H9 (cell line): ENCODE measurements around the gene CASTOR1. TPM values are rescaled to one million over a fixed set of nuclear protein-coding genes. Genes with fewer than 3 reads are reported as not detected.

ENCODE experiments used
- DNase-seq: peaks from one replicate; pipeline ENCODE4 v3.0.0-alpha.2; 2017
- H2AFZ ChIP-seq: one replicate; pipeline ENCODE4 v1.6.1; 2013; ENCODE audit warnings: mild to moderate bottlenecking, low read length, control low read depth, moderate library complexity
- H2AK5ac ChIP-seq: 2 replicates; pipeline ENCODE4 v1.6.1; 2013; ENCODE audit warnings: low read length, control low read depth, mixed read lengths; ENCODE audit not compliant: insufficient read length
- H2BK120ac ChIP-seq: one replicate; pipeline ENCODE4 v1.6.1; 2013; ENCODE audit warnings: low read depth, mild to moderate bottlenecking, low read length, control low read depth, inconsistent platforms; ENCODE audit not compliant: poor library complexity, severe bottlenecking
- H2BK12ac ChIP-seq: 2 replicates; pipeline ENCODE4 v1.6.1; 2013; ENCODE audit warnings: low read length, control low read depth, mixed read lengths, low read depth; ENCODE audit not compliant: insufficient read length
- H2BK15ac ChIP-seq: 2 replicates; pipeline ENCODE4 v1.6.1; 2013; ENCODE audit warnings: low read depth, low read length, control low read depth
- H2BK20ac ChIP-seq: one replicate; pipeline ENCODE4 v1.6.1; 2013; ENCODE audit warnings: low read depth, mild to moderate bottlenecking, low read length, control low read depth, inconsistent platforms; ENCODE audit not compliant: poor library complexity, severe bottlenecking
- H2BK5ac ChIP-seq: 2 replicates; pipeline ENCODE4 v1.6.1; 2013; ENCODE audit warnings: low read length, control low read depth, mixed read lengths; ENCODE audit not compliant: insufficient read length
- H3K14ac ChIP-seq: 2 replicates; pipeline ENCODE4 v1.6.1; 2013; ENCODE audit warnings: low read length, control low read depth; ENCODE audit not compliant: insufficient read depth
- H3K18ac ChIP-seq: 2 replicates; pipeline ENCODE4 v1.6.1; 2013; ENCODE audit warnings: low read depth, mild to moderate bottlenecking, mixed read lengths, low read length, control low read depth; ENCODE audit not compliant: insufficient read length
- H3K23ac ChIP-seq: 2 replicates; pipeline ENCODE4 v1.6.1; 2013; ENCODE audit warnings: low read length, control low read depth, mixed read lengths, low read depth; ENCODE audit not compliant: insufficient read length
- H3K23me2 ChIP-seq: 2 replicates; pipeline ENCODE4 v1.6.1; 2013; ENCODE audit warnings: low read depth, mild to moderate bottlenecking, mixed read lengths, low read length, control low read depth; ENCODE audit not compliant: insufficient read length, poor library complexity, severe bottlenecking
- H3K27ac ChIP-seq: 2 replicates; pipeline ENCODE4 v1.5.1; 2013; ENCODE audit warnings: low read length, control low read depth, mixed read lengths, low read depth; ENCODE audit not compliant: insufficient read length
- H3K27me3 ChIP-seq: 2 replicates; pipeline ENCODE4 v1.6.1; 2013; ENCODE audit warnings: low read length, control low read depth, inconsistent platforms; ENCODE audit not compliant: insufficient read depth
- H3K4ac ChIP-seq: 2 replicates; pipeline ENCODE4 v1.6.1; 2013; ENCODE audit warnings: low read depth, mild to moderate bottlenecking, control low read depth, inconsistent platforms, low read length, moderate library complexity
- H3K4me1 ChIP-seq: 2 replicates; pipeline ENCODE4 v1.6.1; 2013; ENCODE audit warnings: low read length, control low read depth, inconsistent platforms; ENCODE audit not compliant: insufficient read depth
- H3K4me2 ChIP-seq: 2 replicates; pipeline ENCODE4 v1.6.1; 2013; ENCODE audit warnings: low read length, control low read depth, mixed read lengths; ENCODE audit not compliant: insufficient read length, insufficient read depth
- H3K56ac ChIP-seq: 2 replicates; pipeline ENCODE4 v1.6.1; 2013; ENCODE audit warnings: low read depth, mild to moderate bottlenecking, mixed read lengths, low read length, control low read depth; ENCODE audit not compliant: insufficient read length
- H3K79me1 ChIP-seq: 2 replicates; pipeline ENCODE4 v1.6.1; 2013; ENCODE audit warnings: low read depth, mild to moderate bottlenecking, moderate library complexity, low read length, control low read depth, inconsistent platforms; ENCODE audit not compliant: insufficient read depth, poor library complexity, severe bottlenecking
- H3K79me2 ChIP-seq: 2 replicates; pipeline ENCODE4 v1.6.1; 2013; ENCODE audit warnings: low read length, control low read depth, inconsistent platforms; ENCODE audit not compliant: insufficient read depth
- H3K9ac ChIP-seq: 2 replicates; pipeline ENCODE4 v1.6.1; 2013; ENCODE audit warnings: low read length, control low read depth, mixed read lengths; ENCODE audit not compliant: insufficient read length; ENCODE audit errors: extremely low read depth
- H3K9me3 ChIP-seq: one replicate; pipeline ENCODE4 v1.6.1; 2013; ENCODE audit warnings: low read depth, low read length, inconsistent platforms; ENCODE audit not compliant: control insufficient read depth
- H3T11ph ChIP-seq: one replicate; pipeline ENCODE4 v1.6.1; 2013; ENCODE audit warnings: mild to moderate bottlenecking, low read length, control low read depth, inconsistent platforms
- H4K20me1 ChIP-seq: one replicate; pipeline ENCODE4 v1.6.1; 2013; ENCODE audit not compliant: control insufficient read depth, insufficient read length, insufficient read depth
- H4K5ac ChIP-seq: 2 replicates; pipeline ENCODE4 v1.6.1; 2013; ENCODE audit warnings: low read depth, mild to moderate bottlenecking, mixed read lengths, low read length, control low read depth; ENCODE audit not compliant: insufficient read length
- H4K8ac ChIP-seq: replicated peaks from 2 replicates; pipeline ENCODE4 v1.6.1; 2013; ENCODE audit warnings: low read length, control low read depth, mixed read lengths, low read depth; ENCODE audit not compliant: insufficient read length
- H4K91ac ChIP-seq: 2 replicates; pipeline ENCODE4 v1.6.1; 2013; ENCODE audit warnings: low read depth, mild to moderate bottlenecking, moderate library complexity, mixed read lengths, low read length, control low read depth; ENCODE audit not compliant: insufficient read length
- H3K27ac Mint-ChIP-seq, 3 experiments: 2 replicates in 2 of 3; 3 replicates in 1 of 3; pipeline ENCODE4 v1.8.0; 2020 to 2021; ENCODE audit warnings: mixed read lengths in 3 of 3, mild to moderate bottlenecking in 1 of 3, moderate library complexity in 1 of 3
- H3K27me3 Mint-ChIP-seq: 2 replicates; pipeline ENCODE4 v1.8.0; 2021; ENCODE audit warnings: low read depth, mild to moderate bottlenecking, moderate library complexity, mixed read lengths
- H3K36me3 Mint-ChIP-seq, 3 experiments: 2 replicates in 2 of 3; 3 replicates in 1 of 3; pipeline ENCODE4 v1.8.0; 2020 to 2021; ENCODE audit warnings: low read depth in 3 of 3, mixed read lengths in 3 of 3; ENCODE audit not compliant: insufficient read depth in 1 of 3
- H3K4me1 Mint-ChIP-seq, 2 experiments: 2 replicates each; pipeline ENCODE4 v1.8.0; 2020; ENCODE audit warnings: mixed read lengths in 2 of 2
- H3K4me3 Mint-ChIP-seq, 2 experiments: 2 replicates in 1 of 2; 3 replicates in 1 of 2; pipeline ENCODE4 v1.8.0; 2020 to 2021; ENCODE audit warnings: mild to moderate bottlenecking in 2 of 2, mixed read lengths in 2 of 2, moderate library complexity in 1 of 2
- H3K9me3 Mint-ChIP-seq, 2 experiments: 2 replicates in 1 of 2; 3 replicates in 1 of 2; pipeline ENCODE4 v1.8.0; 2020; ENCODE audit warnings: mild to moderate bottlenecking in 2 of 2, mixed read lengths in 2 of 2, moderate library complexity in 1 of 2
- WGBS: extraction: QIAGEN DNeasy Blood & Tissue Kit; methylation state at CpG from one replicate; pipeline ENCODE4 v1.1.7; 2013; ENCODE audit warnings: missing lambda C conversion rate, low lambda C conversion rate, mixed read lengths; ENCODE audit not compliant: insufficient read length; ENCODE audit errors: extremely low coverage; 5-methylcytosine and 5-hydroxymethylcytosine counted together
- total RNA-seq: library from RNA; stranded (reverse); gene quantifications from 2 replicates; pipeline ENCODE4 v1.2.1, GENCODE V29; 2021
- TF ChIP-seq, protein P1 (sequence below): fragments of 200-600 bp; sonication (generic); conservative IDR thresholded peaks from 3 replicates; pipeline ENCODE4 v1.8.0; 2021; ENCODE audit warnings: antibody characterized with exemption, mild to moderate bottlenecking

Gene CASTOR1
- total RNA-seq, 1 experiment from 2014 or later: 8.8 TPM

DNA sequence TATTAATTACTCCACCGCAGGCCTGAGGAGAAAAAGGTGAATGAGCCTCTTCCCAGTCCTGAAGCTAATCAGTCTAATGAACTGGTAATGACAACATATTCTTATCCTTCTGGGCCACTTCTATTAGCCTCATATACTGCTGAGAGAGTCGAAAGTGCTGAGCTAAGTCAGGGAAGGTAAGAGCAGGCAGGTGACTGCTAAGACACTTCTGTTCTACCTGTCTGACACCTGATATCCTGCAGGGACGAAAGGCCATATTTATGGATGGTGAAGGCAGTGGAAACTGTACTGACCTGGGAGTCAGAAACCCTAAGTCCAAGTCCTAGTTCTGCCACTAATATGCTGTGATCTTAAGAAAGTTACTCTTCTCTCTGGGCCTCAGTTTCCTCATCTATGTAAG lies 33.9 kb upstream of the CASTOR1 start:
- no peak overlapping the region for H2BK5ac ChIP-seq
- H2BK15ac ChIP-seq: no peak overlapping the region
- H3K4ac ChIP-seq: no peak overlapping the region
- peaks cover 2% of the 10 kb centered on the region for H4K20me1 ChIP-seq
- H2BK12ac ChIP-seq: no peak overlapping the region
- Mint-ChIP-seq H3K4me1 (peaks cover 24 to 27% of the 10 kb centered on the region in 2 experiments), H3K36me3 (no peaks in the 10 kb centered on the region), H3K27ac (no peak overlapping the region), H3K9me3 (no peaks in the 10 kb centered on the region), H3K27me3 (no peaks in the 10 kb centered on the region), H3K4me3 (no peak overlapping the region)
- DNase-seq: no peak
- no peak overlapping the region for H3K18ac ChIP-seq
- no peak overlapping the region for H3K9ac ChIP-seq
- H3K56ac ChIP-seq: no peak overlapping the region
- WGBS: no CpG with 5 or more reads among the region's 3 CpGs
- H3K27ac ChIP-seq: no peak overlapping the region
- no peaks in the 10 kb centered on the region for H3K79me1 ChIP-seq
- no peak overlapping the region for H4K5ac ChIP-seq
- peaks cover 7% of the 10 kb centered on the region for H3K23me2 ChIP-seq
- no peaks in the 10 kb centered on the region for H3K9me3 ChIP-seq
- H3T11ph ChIP-seq: no peak overlapping the region
- H3K4me2 ChIP-seq: no peak overlapping the region
- H3K4me1 ChIP-seq: no peaks in the 10 kb centered on the region
- H4K8ac ChIP-seq: no peak overlapping the region
- no peaks in the 10 kb centered on the region for H3K79me2 ChIP-seq
- no peak overlapping the region for H2BK120ac ChIP-seq
- H3K27me3 ChIP-seq: no peaks in the 10 kb centered on the region
- no peak overlapping the region for H3K23ac ChIP-seq
- H4K91ac ChIP-seq: no peak overlapping the region
- H2AFZ ChIP-seq: no peak overlapping the region
- H2AK5ac ChIP-seq: no peak overlapping the region
- TF ChIP-seq, protein P1, sequence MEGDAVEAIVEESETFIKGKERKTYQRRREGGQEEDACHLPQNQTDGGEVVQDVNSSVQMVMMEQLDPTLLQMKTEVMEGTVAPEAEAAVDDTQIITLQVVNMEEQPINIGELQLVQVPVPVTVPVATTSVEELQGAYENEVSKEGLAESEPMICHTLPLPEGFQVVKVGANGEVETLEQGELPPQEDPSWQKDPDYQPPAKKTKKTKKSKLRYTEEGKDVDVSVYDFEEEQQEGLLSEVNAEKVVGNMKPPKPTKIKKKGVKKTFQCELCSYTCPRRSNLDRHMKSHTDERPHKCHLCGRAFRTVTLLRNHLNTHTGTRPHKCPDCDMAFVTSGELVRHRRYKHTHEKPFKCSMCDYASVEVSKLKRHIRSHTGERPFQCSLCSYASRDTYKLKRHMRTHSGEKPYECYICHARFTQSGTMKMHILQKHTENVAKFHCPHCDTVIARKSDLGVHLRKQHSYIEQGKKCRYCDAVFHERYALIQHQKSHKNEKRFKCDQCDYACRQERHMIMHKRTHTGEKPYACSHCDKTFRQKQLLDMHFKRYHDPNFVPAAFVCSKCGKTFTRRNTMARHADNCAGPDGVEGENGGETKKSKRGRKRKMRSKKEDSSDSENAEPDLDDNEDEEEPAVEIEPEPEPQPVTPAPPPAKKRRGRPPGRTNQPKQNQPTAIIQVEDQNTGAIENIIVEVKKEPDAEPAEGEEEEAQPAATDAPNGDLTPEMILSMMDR: no peak
- no peak overlapping the region for H3K14ac ChIP-seq
- no peak overlapping the region for H2BK20ac ChIP-seq
